Astrocyte of the cerebellum (primary cell): Measurements from ENCODE around the gene HEATR3.

Experiments
- DNase-seq: peaks from one replicate; pipeline ENCODE4 v3.0.0-alpha.2; 2011; ENCODE audit warnings: low read depth
- H3K4me3 ChIP-seq: 2 replicates; pipeline ENCODE4 v1.5.1; 2011; ENCODE audit warnings: mild to moderate bottlenecking, low read depth, low read length, moderate library complexity
- in situ Hi-C: cut with HindIII; loops from 2 replicates; pipeline ENCODE4 v1.10.0; 2017; ENCODE audit warnings: low sequenced_read_pairs
- TF ChIP-seq, protein P1 (sequence below): IDR thresholded peaks from 2 replicates; pipeline ENCODE4 v1.5.1; 2012; ENCODE audit warnings: low read length, low read depth, moderate library complexity, mild to moderate bottlenecking; ENCODE audit errors: missing control alignments

Gene HEATR3

DNA sequence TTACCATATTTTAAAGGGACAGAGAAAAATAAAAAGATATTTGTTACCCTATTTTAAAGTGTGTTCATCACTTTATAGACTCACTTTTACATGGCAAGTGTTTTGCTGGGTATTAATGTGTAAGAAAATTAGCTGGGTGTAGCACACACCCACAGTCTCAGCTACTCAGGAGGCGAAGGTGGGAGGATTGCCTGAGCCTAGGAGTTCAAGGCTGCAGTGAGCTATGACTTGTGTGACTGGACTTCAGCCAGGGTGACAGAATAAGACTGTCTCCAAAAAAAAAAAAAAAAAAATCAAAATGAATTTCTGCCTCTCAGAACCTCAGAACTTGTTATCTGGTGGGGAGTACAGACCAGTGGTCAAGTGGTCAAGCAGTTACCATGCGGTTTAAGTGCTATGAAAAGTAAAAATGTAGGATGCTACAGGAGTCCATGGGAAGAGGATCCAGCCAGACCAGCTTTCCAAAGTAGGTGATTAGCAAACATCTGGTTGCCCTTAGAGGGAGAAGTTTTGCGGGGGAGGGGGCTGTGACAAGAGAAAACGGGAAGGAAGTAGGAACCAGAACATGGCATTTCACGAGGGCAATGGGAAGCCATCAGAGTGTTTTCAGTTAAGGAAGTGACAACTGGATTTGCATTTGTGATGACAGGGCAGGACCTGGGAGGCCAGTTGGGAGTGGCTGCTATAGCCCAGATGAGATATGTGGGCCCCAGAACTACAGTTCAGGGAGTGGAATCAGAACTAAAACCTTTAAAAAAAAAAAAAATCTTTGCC, 26.8 kb upstream of the HEATR3 start:
- no peak for DNase-seq
- H3K4me3 ChIP-seq = no peak overlapping the region
- TF ChIP-seq, protein P1, sequence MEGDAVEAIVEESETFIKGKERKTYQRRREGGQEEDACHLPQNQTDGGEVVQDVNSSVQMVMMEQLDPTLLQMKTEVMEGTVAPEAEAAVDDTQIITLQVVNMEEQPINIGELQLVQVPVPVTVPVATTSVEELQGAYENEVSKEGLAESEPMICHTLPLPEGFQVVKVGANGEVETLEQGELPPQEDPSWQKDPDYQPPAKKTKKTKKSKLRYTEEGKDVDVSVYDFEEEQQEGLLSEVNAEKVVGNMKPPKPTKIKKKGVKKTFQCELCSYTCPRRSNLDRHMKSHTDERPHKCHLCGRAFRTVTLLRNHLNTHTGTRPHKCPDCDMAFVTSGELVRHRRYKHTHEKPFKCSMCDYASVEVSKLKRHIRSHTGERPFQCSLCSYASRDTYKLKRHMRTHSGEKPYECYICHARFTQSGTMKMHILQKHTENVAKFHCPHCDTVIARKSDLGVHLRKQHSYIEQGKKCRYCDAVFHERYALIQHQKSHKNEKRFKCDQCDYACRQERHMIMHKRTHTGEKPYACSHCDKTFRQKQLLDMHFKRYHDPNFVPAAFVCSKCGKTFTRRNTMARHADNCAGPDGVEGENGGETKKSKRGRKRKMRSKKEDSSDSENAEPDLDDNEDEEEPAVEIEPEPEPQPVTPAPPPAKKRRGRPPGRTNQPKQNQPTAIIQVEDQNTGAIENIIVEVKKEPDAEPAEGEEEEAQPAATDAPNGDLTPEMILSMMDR = no peak
- in situ Hi-C loops = loop anchor here (10.0 kb wide), 1 partner anchor 66 kb away; no protein-coding TSS in a partner anchor

DNA sequence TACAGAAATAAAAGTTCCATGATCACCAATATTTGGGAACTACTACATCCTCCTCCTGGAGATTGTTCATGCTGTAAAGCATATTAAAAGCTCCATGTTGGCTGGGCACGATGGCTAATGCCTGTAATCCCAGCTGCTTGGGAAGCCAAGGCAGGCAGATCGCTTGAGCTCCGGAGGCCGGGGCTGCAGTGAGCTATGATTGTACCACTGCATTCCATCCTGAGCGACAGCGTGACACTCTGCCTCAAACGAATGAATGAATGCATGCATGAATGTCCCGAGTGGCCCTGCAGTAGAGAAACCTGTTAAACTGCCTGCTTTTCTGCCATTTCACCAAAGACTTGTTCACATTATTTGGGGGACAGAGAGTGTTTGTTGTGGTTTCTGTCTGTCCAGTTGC, 25.8 kb upstream of the HEATR3 start:
- no peak for DNase-seq
- TF ChIP-seq, protein P1 = no peak
- in situ Hi-C loops = no loop called here

DNA sequence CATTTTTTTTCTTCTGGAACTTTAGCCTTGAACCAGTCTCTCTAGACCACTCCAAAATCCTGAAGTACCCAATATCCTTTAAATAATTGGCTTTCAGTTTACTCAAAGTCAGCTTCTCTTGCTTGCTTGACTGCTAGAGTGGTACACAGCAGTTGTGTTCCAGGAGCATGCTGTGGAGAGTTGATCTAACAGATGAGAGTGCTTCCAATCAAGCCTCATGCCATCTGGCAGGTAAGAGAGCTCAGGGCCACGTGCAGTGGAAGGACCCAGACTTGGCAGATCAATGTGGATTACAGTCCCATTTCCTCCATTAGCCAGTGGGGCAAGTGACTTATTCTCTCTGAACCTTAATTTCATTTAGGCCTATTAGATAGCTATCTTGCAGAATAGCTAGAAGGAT, 25.1 kb upstream of the HEATR3 start:
- H3K4me3 ChIP-seq = no peak overlapping the region
- TF ChIP-seq, protein P1 = no peak
- in situ Hi-C loops = no loop called here
- DNase-seq = no peak

More for the DNA sequence above, 25.8 kb upstream of the HEATR3 start:
- H3K4me3 ChIP-seq = no peak overlapping the region

DNA sequence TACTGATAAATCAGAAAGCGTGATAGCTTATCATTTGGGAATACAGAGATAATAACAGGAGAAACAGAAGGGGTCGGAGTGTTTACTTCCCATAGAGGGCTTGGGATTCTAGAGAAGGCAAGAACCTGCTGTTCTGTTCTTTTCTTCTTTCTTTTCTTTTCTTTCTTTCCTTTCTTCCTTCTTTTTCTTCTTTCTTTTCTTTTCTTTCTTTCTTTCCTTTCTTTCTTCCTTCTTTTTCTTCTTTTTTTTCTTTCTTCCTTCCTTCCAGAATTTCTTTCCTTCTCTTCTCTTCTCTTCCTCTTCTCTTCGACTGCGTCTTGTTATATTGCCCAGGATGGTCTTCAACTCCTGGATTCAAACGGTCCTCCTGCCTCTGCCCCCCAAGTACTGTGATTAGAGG, 22.4 kb upstream of the HEATR3 start:
- TF ChIP-seq, protein P1 = no peak
- in situ Hi-C loops = no loop called here
- no peak for DNase-seq
- no peak overlapping the region for H3K4me3 ChIP-seq

DNA sequence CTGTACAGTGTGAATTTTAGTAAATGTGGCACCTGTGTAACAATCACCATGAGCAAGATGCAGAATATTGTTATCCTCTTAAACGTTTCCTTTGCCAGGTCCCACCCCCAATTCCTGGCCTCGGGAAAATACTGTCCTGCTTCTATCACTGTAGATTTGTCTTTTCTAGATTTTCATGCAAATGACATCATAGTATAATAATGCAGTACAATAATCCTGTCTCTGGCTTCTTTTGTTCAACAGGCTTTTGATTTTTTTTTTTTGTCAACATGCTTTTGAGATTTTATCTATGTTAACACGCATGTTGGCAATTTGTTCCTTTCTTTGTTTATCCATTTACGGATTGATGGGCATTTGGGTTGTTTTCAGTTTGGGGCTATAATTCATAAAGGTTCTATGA, 20.4 kb upstream of the HEATR3 start:
- in situ Hi-C loops = no loop called here
- TF ChIP-seq, protein P1 = no peak
- DNase-seq = no peak
- no peak overlapping the region for H3K4me3 ChIP-seq

DNA sequence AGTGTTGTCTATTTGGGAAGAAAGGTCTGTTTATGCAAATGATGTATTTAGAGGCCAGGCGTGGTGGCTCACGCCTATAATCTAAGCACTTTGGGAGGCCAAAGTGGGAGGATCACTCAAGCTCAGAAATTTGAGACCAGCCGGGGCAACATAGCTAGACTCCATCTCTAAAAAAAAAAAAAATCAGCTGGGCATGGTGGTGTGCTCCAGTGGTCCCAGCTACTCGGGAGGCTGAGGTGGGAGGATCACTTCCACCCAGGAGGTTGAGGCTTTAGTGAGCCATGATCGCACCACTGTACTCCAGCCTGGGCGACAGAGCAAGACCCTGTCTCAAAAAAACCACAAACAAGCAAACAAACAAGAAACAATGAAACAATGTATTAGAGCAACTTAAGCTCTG, 18.9 kb upstream of the HEATR3 start:
- in situ Hi-C loops = no loop called here
- TF ChIP-seq, protein P1 = no peak
- DNase-seq = no peak
- no peak overlapping the region for H3K4me3 ChIP-seq
